ENCODE data around the gene ATL1. TPM values are rescaled to one million over a fixed set of nuclear protein-coding genes. Genes with fewer than 3 reads are reported as not detected.
A peak's percentile ranks its signal among the peaks of the same experiment; 100 is the strongest.

Gene ATL1
- total and polyA plus RNA-seq, 2 of the 13 experiments (the other 11 are each of a cell fraction or from before 2014, with no cell fraction given), result 0.60 to 0.65 TPM

DNA sequence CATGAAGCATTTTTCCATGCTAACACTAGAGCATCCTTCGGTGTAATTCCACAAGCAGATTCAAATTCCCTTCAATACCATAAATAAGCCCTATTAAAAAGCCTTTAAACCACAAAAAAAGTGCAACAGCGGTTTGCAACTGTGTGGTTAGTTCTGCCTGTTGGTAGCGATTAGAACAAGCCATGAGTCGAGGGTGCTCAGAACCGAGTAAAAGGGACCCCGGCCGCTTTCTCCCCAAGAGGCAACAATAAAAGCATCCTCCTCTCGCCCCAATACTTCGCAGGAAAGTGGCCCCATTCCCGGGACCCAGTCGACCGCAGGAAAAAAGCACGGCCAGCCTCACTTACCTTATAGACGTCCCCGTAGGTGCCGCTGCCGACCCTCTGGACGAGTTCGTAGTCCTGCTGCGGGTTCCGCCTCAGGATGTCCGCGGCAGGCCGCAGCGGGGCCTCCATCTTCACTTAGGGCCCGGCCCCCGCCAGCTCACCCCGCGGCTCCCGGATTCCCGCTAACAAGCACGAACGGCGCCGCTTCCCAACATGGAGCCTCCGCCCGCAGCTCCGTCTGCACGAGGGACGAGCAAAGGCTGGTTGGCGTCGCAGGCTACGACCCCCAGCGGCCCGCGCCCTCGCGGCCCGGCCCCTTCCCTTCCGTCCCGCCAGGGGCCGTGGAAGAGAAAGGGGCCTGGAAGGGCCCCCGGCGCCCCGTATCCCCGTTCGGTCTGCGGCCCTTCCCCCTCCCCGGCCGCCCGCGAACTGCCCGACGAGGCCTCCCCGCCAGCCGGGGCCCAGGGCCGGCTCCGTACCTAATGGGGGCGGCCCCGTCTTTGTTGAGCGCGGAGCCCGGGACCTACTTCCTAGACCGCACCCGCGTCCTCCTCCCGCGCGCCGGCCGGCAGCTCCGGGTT is 28.1 kb upstream of the ATL1 start (continued):
- peak; percentile 85 for TF ChIP-seq ZNF687 (CRISPR knock-in tag; IDR thresholded peaks at IDR 0.05)
- TF ChIP-seq ZBTB42 (CRISPR knock-in tag; IDR thresholded peaks at IDR 0.05), result peak; percentile 87; the same call in 1 of the 2 replicates
- TF ChIP-seq KDM5B (CRISPR knock-in tag; IDR thresholded peaks at IDR 0.05; ENCODE audit: borderline replicate concordance), result peak; percentile 72; the same call in 1 of the 2 replicates
- TF ChIP-seq NPAS2 (CRISPR knock-in tag; IDR thresholded peaks at IDR 0.05; ENCODE audit: borderline replicate concordance), result no peak
- peak; percentile 18; the same call in 1 of the 2 replicates for TF ChIP-seq AHDC1 (CRISPR knock-in tag; IDR thresholded peaks at IDR 0.05; ENCODE audit: borderline replicate concordance)
- TF ChIP-seq EHMT2 (IDR thresholded peaks at IDR 0.05; ENCODE audit: borderline replicate concordance, low read depth, low read length), result no peak
- TF ChIP-seq GRHL1 (CRISPR knock-in tag; conservative IDR thresholded peaks at IDR 0.05), result no peak
- TF ChIP-seq SMYD3 (CRISPR knock-in tag; IDR thresholded peaks at IDR 0.05), result no peak
- TF ChIP-seq, protein P1, sequence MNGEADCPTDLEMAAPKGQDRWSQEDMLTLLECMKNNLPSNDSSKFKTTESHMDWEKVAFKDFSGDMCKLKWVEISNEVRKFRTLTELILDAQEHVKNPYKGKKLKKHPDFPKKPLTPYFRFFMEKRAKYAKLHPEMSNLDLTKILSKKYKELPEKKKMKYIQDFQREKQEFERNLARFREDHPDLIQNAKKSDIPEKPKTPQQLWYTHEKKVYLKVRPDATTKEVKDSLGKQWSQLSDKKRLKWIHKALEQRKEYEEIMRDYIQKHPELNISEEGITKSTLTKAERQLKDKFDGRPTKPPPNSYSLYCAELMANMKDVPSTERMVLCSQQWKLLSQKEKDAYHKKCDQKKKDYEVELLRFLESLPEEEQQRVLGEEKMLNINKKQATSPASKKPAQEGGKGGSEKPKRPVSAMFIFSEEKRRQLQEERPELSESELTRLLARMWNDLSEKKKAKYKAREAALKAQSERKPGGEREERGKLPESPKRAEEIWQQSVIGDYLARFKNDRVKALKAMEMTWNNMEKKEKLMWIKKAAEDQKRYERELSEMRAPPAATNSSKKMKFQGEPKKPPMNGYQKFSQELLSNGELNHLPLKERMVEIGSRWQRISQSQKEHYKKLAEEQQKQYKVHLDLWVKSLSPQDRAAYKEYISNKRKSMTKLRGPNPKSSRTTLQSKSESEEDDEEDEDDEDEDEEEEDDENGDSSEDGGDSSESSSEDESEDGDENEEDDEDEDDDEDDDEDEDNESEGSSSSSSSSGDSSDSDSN (CRISPR knock-in tag; IDR thresholded peaks at IDR 0.05), result peak; percentile 94; the same call in 1 of the 2 replicates
- 0 out of 2 replicates have a peak, but pooled peaks have one; percentile 43 for TF ChIP-seq ZFYVE20 (CRISPR knock-in tag; IDR thresholded peaks at IDR 0.05; ENCODE audit: borderline replicate concordance, low read depth)
- peak; percentile 40; the same call in 1 of the 2 replicates for TF ChIP-seq NKX3-1 (CRISPR knock-in tag; IDR thresholded peaks at IDR 0.05)
- no peak for TF ChIP-seq TOPORS (CRISPR knock-in tag; IDR thresholded peaks at IDR 0.05)
- TF ChIP-seq MED8 (CRISPR knock-in tag; IDR thresholded peaks at IDR 0.05; ENCODE audit: insufficient replicate concordance), result no peak

Data from HepG2 (cell line).